Non-pigmented ciliary epithelial cell (primary cell): ENCODE results near the gene ALPK3.
"Not testable (repeated sequence)": the region's sequence is repeated elsewhere in the genome, so short reads cannot be mapped to it uniquely, and the experiment has no call there.

Experiments
- DNase-seq: peaks from one replicate; pipeline ENCODE4 v3.0.0-alpha.2; 2010; ENCODE audit warnings: low read depth

ALPK3 gene

GRCh38 chr15:84874981-84875699, 58.0 kb downstream of the ALPK3 start:
- DNase-seq = no peak

GRCh38 chr15:84876269-84876668, 59.1 kb downstream of the ALPK3 start:
- no peak for DNase-seq

GRCh38 chr15:84877701-84878100, 60.5 kb downstream of the ALPK3 start:
- DNase-seq = not testable (repeated sequence)

- peak; percentile 11 for DNase-seq
These were observed 61.3 kb downstream of the ALPK3 start for GRCh38 chr15:84878504-84878903.

- DNase-seq = no peak
These were observed 62.1 kb downstream of the ALPK3 start for GRCh38 chr15:84879088-84879780.

- no peak for DNase-seq
These were observed 62.9 kb downstream of the ALPK3 start for GRCh38 chr15:84880007-84880406.

GRCh38 chr15:84880822-84881519, 63.8 kb downstream of the ALPK3 start:
- no peak for DNase-seq

GRCh38 chr15:84881520-84881830, 64.3 kb downstream of the ALPK3 start:
- no peak for DNase-seq

- no peak for DNase-seq
These were observed 66.3 kb downstream of the ALPK3 start for GRCh38 chr15:84883466-84883865.

GRCh38 chr15:84883916-84884781, 67.0 kb downstream of the ALPK3 start, which contains the start of gene SLC28A1:
SLC28A1 (plus strand) TSS chr15:84884662; CDS start chr15:84887761, 3,099 bp downstream.
- DNase-seq = no peak

GRCh38 chr15:84885801-84886200, 68.6 kb downstream of the ALPK3 start:
- DNase-seq = no peak

- no peak for DNase-seq
These were observed 69.2 kb downstream of the ALPK3 start for GRCh38 chr15:84886211-84886983.

GRCh38 chr15:84886984-84887299, 69.8 kb downstream of the ALPK3 start:
- no peak for DNase-seq

- DNase-seq = no peak
These were observed 70.8 kb downstream of the ALPK3 start for GRCh38 chr15:84887938-84888337.

GRCh38 chr15:84888639-84889038, 71.5 kb downstream of the ALPK3 start:
- DNase-seq = no peak

- no peak for DNase-seq
These were observed 72.3 kb downstream of the ALPK3 start for GRCh38 chr15:84889313-84889990.

GRCh38 chr15:84889991-84890669, 73.0 kb downstream of the ALPK3 start:
- DNase-seq = no peak

GRCh38 chr15:84890670-84891162, 73.6 kb downstream of the ALPK3 start:
- no peak for DNase-seq

- DNase-seq = no peak
These were observed 74.2 kb downstream of the ALPK3 start for GRCh38 chr15:84891339-84891738.

GRCh38 chr15:84892786-84893307, 75.7 kb downstream of the ALPK3 start:
- DNase-seq = no peak
